ENCODE measurements around the gene WDFY1. TPM values are rescaled to one million over a fixed set of nuclear protein-coding genes. Genes with fewer than 3 reads are reported as not detected.

WDFY1 gene
- total RNA-seq, 1 experiment from 2014 or later: 44.7 TPM

DNA sequence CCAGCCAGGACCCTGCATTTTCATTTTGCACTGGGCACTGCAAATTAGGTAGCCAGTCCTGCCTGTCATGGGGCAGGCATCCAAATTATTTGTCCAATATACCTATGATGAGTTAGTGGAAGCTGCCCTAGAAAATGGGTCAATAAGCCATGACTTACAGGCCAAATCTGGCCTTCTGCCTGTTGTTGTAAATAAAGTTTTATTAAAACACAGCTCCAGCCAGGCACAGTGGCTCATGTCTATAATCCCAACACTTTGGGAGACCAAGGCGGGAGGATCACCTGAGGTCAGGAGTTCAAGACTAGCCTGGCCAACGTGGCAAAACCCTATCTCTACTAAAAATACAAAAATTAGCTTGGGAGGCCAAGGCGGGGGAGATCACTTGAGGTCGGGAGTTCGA lies 116.0 kb downstream of the WDFY1 start:
- BruUV-seq (replicated peaks): no TSS peak
- H4K20me1 ChIP-seq (ENCODE audit: insufficient read depth): peaks cover 7% of the 10 kb centered on the region; the same call in 1 of the 2 replicates
- ChIA-PET RAD21 (ENCODE audit: low non-redundant PET in 1 of 2, low total read pairs in 2 of 2, uncharacterized antibody in 2 of 2, unreplicated experiment in 2 of 2) (no interaction called here), POLR2A (no interaction called here), CTCF (no interaction called here)
- no peaks in the 10 kb centered on the region for H3K9me3 ChIP-seq (ENCODE audit: control insufficient read depth in 1 of 2, insufficient read depth in 1 of 2, low read depth in 1 of 2, low read length in 2 of 2)
- H3K4me2 ChIP-seq (ENCODE audit: low read length): no peak overlapping the region
- peaks cover 7 to 8% of the 10 kb centered on the region in 2 experiments for H3K36me3 ChIP-seq (ENCODE audit: control insufficient read depth in 1 of 2, insufficient read depth in 2 of 2, low read length in 2 of 2)
- no peaks in the 10 kb centered on the region for H3K9me2 ChIP-seq (ENCODE audit: insufficient read depth)
- no peak overlapping the region for H3K9ac ChIP-seq (ENCODE audit: low read length)
- peaks cover 73 to 81% of the 10 kb centered on the region in 2 experiments for H3K4me1 ChIP-seq (ENCODE audit: control insufficient read depth in 1 of 2, insufficient read depth in 2 of 2, low read length in 2 of 2)
- H3K4me3 ChIP-seq (replicated peaks in 1 of 2; ENCODE audit: low read depth in 1 of 2, low read length in 2 of 2): no peak overlapping the region
- DNase-seq (ENCODE audit: low read depth, low spot score): no peak
- H3K27me3 ChIP-seq (ENCODE audit: insufficient read depth, low read length): no peaks in the 10 kb centered on the region
- intact Hi-C loops (cut with micrococcal nuclease): no loop called here
- no peak for TF ChIP-seq SRF (IDR thresholded peaks at IDR 0.05; ENCODE audit: low read depth)
- TF ChIP-seq, protein P1, sequence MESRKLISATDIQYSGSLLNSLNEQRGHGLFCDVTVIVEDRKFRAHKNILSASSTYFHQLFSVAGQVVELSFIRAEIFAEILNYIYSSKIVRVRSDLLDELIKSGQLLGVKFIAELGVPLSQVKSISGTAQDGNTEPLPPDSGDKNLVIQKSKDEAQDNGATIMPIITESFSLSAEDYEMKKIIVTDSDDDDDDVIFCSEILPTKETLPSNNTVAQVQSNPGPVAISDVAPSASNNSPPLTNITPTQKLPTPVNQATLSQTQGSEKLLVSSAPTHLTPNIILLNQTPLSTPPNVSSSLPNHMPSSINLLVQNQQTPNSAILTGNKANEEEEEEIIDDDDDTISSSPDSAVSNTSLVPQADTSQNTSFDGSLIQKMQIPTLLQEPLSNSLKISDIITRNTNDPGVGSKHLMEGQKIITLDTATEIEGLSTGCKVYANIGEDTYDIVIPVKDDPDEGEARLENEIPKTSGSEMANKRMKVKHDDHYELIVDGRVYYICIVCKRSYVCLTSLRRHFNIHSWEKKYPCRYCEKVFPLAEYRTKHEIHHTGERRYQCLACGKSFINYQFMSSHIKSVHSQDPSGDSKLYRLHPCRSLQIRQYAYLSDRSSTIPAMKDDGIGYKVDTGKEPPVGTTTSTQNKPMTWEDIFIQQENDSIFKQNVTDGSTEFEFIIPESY (IDR thresholded peaks at IDR 0.05; ENCODE audit: extremely low read depth, insufficient replicate concordance, low read length): no peak
- no peak for TF ChIP-seq EGR1 (IDR thresholded peaks at IDR 0.05; ENCODE audit: low read depth)
- TF ChIP-seq ATF3 (IDR thresholded peaks at IDR 0.05): no peak
- TF ChIP-seq ZFX (IDR thresholded peaks at IDR 0.05): no peak
- TF ChIP-seq, protein P2, sequence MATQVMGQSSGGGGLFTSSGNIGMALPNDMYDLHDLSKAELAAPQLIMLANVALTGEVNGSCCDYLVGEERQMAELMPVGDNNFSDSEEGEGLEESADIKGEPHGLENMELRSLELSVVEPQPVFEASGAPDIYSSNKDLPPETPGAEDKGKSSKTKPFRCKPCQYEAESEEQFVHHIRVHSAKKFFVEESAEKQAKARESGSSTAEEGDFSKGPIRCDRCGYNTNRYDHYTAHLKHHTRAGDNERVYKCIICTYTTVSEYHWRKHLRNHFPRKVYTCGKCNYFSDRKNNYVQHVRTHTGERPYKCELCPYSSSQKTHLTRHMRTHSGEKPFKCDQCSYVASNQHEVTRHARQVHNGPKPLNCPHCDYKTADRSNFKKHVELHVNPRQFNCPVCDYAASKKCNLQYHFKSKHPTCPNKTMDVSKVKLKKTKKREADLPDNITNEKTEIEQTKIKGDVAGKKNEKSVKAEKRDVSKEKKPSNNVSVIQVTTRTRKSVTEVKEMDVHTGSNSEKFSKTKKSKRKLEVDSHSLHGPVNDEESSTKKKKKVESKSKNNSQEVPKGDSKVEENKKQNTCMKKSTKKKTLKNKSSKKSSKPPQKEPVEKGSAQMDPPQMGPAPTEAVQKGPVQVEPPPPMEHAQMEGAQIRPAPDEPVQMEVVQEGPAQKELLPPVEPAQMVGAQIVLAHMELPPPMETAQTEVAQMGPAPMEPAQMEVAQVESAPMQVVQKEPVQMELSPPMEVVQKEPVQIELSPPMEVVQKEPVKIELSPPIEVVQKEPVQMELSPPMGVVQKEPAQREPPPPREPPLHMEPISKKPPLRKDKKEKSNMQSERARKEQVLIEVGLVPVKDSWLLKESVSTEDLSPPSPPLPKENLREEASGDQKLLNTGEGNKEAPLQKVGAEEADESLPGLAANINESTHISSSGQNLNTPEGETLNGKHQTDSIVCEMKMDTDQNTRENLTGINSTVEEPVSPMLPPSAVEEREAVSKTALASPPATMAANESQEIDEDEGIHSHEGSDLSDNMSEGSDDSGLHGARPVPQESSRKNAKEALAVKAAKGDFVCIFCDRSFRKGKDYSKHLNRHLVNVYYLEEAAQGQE (IDR thresholded peaks at IDR 0.05; ENCODE audit: low read depth): no peak
- TF ChIP-seq SP1 (IDR thresholded peaks at IDR 0.05; ENCODE audit: low read depth): no peak
- TF ChIP-seq MAX (IDR thresholded peaks at IDR 0.05): no peak
- no peak for TF ChIP-seq CBX3 (IDR thresholded peaks at IDR 0.05; ENCODE audit: low read depth)
- no peak for TF ChIP-seq CEBPB (IDR thresholded peaks at IDR 0.05; ENCODE audit: low read depth)
- no peak for TF ChIP-seq EZH2phosphoT487 (IDR thresholded peaks at IDR 0.05; ENCODE audit: borderline replicate concordance)
- TF ChIP-seq SIN3A (IDR thresholded peaks at IDR 0.05; ENCODE audit: low read depth): no peak
- no peak for TF ChIP-seq CTCF (IDR thresholded peaks at IDR 0.05 in 2 of 3, conservative IDR thresholded peaks at IDR 0.05 in 1 of 3; ENCODE audit: borderline replicate concordance in 1 of 3, insufficient read depth in 1 of 3, low read depth in 2 of 3, low read length in 2 of 3)
- no peak for TF ChIP-seq EZH2 (IDR thresholded peaks at IDR 0.05)
- TF ChIP-seq FOSL1 (IDR thresholded peaks at IDR 0.05; ENCODE audit: low read depth): no peak
- TF ChIP-seq ZNF274 (IDR thresholded peaks at IDR 0.05; ENCODE audit: low read depth, low read length): no peak
- no peak for TF ChIP-seq JUND (IDR thresholded peaks at IDR 0.05)
- no peak for TF ChIP-seq ELF1 (IDR thresholded peaks at IDR 0.05; ENCODE audit: borderline replicate concordance, low read depth)
- no peak for TF ChIP-seq POLR2A (IDR thresholded peaks at IDR 0.05; ENCODE audit: borderline replicate concordance, extremely low read depth, insufficient read depth, insufficient read length)
- TF ChIP-seq TCF7L2 (IDR thresholded peaks at IDR 0.05; ENCODE audit: borderline replicate concordance, extremely low read depth, insufficient read depth, insufficient read length): no peak
- H3K27ac ChIP-seq (ENCODE audit: low read depth, low read length): no peak overlapping the region
- no peak overlapping the region for H2AFZ ChIP-seq (ENCODE audit: low read depth, low read length, poor library complexity, severe bottlenecking)
- no peak for ATAC-seq
- H3K79me2 ChIP-seq (ENCODE audit: insufficient read depth, low read length): peaks cover 99% of the 10 kb centered on the region

All from HCT116 (cell line).